ENCODE measurements around the gene C16orf74. TPM values are rescaled to one million over a fixed set of nuclear protein-coding genes. Genes with fewer than 3 reads are reported as not detected.

C16orf74 gene
- total RNA-seq = 9.4 and 12.4 TPM in 2 replicates

GRCh38 chr16:85750827-85751697 lies at the start of gene C16orf74:
Gene C16orf74 (minus strand): TSS chr16:85751096. CDS start chr16:85735217, 15,879 bp downstream.
- DNase-seq = peak; percentile 68

- DNase-seq = no peak
Observed at GRCh38 chr16:85800321-85800669, 49.4 kb upstream of the C16orf74 start.

GRCh38 chr16:85799497-85800320 lies 48.8 kb upstream of the C16orf74 start, which contains the start of the genes COX4I1 and EMC8:
Gene COX4I1 (plus strand): TSS chr16:85799695. CDS start chr16:85801206, 1,511 bp downstream.
Gene EMC8 (minus strand): TSS chr16:85799544. CDS start chr16:85799295, 249 bp downstream.
- DNase-seq = peak; percentile 94

- peak; percentile 52 for DNase-seq
Observed at GRCh38 chr16:85798901-85799496, 48.1 kb upstream of the C16orf74 start.

DNA sequence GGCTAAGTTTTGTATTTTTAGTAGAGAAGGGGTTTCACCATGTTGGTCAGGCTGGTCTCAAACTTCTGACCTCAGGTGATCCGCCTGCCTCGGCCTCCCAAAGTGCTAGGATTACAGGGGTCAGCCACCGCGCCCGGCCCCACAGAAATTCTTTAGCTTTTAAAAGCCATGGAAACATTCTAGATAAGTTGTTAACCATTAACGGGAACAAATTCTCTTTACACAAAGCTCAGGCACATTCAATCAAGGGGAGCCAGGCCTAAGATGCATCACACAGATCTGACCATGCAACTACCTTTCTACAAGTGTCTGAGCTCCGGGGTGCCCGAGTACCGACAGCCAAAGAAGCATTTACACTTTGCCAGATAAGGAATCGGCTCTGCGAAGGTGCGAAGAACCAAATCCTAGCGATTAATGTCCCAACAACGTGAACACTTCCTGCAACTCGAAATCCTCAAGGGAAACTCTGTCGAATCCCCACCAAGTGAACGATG lies 47.4 kb upstream of the C16orf74 start:
- no peak for DNase-seq

DNA sequence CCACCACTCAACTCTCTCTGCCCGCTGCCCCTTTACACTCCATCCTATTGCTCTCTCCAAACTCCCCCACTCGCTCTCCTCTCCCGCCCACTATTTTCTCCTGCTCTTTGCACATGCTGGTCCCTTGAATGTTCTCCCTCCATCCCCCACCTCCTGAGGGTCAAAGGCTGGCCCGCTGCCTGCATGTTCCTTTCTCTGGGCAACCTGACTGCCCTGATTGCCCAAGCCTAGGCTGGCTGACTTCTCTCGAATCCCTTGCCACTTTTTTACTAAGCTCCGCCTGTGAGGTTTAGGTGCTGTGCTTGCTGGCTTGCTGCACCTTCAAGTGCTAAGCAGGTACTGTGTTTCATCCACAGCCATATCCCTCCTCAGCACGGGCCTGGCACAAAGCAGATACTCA lies 45.7 kb upstream of the C16orf74 start:
- no peak for DNase-seq

DNA sequence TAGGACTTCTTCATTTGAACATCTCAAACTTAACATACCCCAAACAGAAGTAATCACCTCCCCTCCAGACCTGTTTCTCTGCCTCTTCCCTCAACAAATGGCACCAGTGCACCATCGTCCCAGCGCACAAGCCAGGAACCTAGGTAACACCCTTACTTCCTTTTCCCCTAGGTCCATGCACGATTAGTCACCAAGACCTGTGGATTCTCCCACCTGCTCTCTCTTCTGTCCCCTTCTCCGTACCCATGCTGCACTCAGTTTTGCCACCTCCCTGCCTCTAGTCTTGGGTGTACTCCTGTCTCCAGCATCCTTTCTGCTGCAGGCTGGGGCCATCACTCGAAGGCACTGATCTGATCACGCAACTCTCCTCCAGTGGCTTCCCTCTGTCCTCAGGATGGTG lies 45.3 kb upstream of the C16orf74 start:
- DNase-seq = no peak

- no peak for DNase-seq
Observed at GRCh38 chr16:85794696-85795095, 43.8 kb upstream of the C16orf74 start.

DNA sequence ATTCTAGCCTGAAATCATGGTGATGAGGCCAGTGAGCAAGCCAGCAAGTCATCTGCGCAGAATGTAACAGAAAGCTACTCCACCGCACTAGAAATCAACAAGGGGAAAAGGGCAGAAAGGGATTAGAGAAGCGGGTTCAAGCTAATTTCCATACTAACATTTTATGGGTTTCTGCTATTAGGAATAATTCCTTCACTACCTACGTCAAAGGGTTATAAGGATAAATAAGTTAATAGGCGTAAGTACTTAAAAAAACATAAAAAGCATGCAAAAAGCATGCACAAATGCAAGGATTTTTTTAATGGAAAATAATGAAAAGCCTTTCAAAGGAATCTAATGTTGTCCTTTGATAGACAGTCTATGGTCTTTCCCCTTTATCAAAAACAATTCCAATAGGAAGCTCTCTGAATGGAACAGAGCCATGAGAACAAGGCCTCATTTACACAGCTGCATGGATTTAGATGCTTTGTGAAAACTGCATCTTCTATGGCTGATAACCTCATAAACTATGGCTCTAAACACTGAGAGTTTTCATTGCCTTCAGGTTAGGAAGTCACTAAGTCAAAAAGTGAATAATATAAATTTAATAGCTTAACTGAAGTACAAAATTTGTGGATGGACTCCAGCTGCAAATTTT lies 42.9 kb upstream of the C16orf74 start:
- no peak for DNase-seq

DNA sequence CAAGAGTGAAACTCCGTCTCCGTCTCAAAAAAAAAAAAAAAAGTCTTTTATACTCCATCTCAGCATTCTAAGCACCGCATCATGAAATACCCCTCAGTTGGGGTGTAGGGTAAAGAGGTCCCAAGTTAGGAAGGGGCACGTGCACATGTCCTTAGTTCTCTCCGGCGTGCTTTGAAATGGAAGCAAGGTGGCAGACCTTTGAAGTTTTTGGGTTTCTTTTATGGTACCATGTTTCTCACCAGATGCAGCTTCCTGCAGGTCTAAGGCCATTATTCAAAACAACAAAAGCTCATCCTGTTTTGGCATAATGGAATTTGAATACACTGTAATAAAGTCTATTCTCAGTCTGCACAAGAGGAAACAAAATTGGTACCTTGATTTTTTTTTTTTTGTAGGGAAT lies 38.9 kb upstream of the C16orf74 start:
- DNase-seq = peak; percentile 49

- DNase-seq = no peak
Observed at GRCh38 chr16:85788819-85789218, 37.9 kb upstream of the C16orf74 start.

DNA sequence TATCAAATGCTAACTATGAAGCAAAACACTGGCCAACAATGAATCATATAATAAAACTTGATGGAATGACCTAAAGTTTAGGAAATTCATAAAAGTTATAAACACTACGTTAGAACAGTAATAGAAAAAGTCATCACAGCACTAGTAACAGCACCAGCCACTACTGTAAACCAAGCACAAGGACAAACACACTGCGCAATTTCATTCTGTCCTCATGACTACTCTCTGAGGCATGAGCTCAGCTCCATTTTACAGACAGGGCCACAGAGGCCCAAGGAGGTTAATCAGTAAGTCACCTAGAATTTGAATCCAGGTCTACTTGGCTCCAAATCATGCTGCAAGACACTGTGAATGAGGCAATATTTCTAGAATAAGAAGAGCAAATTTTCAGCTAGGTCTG lies 35.0 kb upstream of the C16orf74 start:
- DNase-seq = no peak

- DNase-seq = no peak
Observed at GRCh38 chr16:85784813-85785212, 33.9 kb upstream of the C16orf74 start.

DNA sequence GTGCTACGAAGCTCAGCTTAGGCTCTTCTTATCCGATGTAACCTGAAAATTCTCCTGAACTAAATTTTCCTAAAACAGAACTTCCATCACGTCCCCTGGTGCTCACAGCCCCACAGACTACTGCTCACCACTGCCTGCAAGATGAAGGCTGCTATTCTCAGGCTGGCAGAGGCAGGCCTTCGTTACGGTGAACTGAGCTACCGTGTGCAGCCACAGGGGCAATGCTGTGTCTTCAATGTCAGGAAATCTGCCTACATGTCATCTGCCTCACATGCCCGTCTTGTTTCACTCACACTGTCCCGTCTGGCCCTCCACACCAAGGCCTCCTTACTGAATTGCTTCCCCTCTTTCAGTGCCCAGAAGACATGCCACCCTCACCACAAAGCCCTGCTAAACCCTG lies 32.5 kb upstream of the C16orf74 start:
- no peak for DNase-seq

DNA sequence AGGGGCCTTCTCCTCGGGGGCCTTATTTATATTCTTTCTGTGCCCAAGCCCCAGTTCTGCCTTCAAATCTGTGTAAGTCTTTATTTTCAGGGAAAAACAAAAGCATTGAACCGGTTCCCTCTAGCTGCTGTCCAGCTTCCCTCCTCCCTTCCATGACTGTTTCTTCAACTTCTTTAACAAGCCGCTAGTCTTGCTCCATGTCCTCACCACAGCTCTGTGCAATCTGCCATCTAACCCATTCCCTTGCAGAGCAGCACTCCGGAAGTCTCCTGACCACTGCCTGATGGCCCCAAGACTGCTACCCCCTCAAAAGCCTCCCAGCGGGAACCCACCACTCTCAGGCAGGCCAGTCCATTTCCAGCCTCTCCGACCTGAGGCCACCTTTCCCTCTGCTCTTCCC lies 31.6 kb upstream of the C16orf74 start:
- DNase-seq = no peak

- no peak for DNase-seq
Observed at GRCh38 chr16:85781695-85782370, 30.9 kb upstream of the C16orf74 start.

GRCh38 chr16:85781156-85781555 lies 30.3 kb upstream of the C16orf74 start:
- no peak for DNase-seq

- DNase-seq = no peak
Observed at GRCh38 chr16:85780281-85780680, 29.4 kb upstream of the C16orf74 start.

DNA sequence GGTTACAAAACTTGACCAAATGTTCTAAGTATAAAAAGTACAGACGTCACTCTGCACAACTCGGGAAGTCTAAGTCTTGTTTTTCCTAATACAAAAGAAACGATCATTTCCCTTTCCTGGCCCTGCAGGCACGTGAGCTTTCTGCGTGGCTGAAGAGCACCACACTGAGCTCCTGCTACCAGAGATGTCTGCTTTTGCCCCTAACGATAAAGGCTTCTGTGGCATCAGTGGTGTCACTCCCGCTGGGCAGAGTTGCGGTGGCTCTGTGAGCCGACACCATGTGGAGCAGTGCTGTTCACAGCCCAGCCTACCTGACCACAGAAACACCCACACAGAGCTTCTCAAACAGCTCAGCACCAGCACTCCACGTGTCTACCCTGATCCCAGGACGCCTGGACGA lies 28.0 kb upstream of the C16orf74 start:
- DNase-seq = peak; percentile 89

DNA sequence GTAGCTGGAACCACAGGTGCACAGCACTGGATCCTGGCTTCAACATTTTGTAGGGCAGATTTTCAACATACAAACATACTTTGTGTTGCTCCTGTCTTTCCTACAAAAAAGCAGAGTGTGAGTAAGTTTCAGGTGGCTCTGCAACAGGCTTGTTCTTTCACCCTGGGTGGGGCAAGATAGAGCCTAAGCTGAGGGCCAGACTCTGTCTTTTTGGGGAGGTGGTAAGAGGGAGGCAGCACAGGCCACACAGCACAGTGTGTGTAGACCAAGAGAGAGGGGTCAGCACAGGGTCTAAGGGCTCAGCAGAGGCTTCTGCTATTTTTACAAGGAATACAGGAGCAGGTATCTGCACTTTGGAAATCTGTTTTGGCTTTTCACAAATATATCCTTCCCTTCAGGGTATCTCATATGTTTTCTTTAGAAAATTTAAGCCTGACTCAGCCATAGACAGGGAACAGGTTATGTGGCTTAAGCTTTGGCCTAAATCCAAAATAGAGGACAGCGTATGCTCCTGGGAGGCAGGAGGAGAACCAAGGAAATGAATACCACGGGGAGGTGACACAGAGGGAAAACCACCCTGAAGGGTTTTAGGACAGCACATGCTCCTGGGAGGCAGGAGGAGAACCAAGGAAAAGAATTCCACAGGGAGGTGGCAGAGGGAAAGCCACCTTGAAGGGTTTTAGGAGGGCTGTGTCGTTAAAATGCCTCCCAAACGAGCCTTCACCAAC lies 26.9 kb upstream of the C16orf74 start:
- peak; percentile 43 for DNase-seq

- no peak for DNase-seq
Observed at GRCh38 chr16:85774811-85775210, 23.9 kb upstream of the C16orf74 start.
